Measurements from ENCODE around the gene SLC25A51.
"Not testable (repeated sequence)": the region's sequence is repeated elsewhere in the genome, so short reads cannot be mapped to it uniquely, and the experiment has no call there.

SLC25A51 gene

GRCh38 chr9:37917313-37917731, 13.4 kb upstream of the SLC25A51 start:
- Histone ChIP-seq H3K9me3 (replicated peaks; ENCODE audit: low read length) (no peaks in the 10 kb centered on the region), H3K9ac (ENCODE audit: low read depth, low read length) (no peak overlapping the region), H3K27me3 (ENCODE audit: control insufficient read depth, insufficient read depth, low read length) (no peaks in the 10 kb centered on the region), H3K4me1 (ENCODE audit: control insufficient read depth, insufficient read depth, low read length) (no peaks in the 10 kb centered on the region), H3K4me2 (ENCODE audit: low read length) (no peak overlapping the region), H3K4me3 (ENCODE audit: low read length) (no peak overlapping the region), H3K36me3 (ENCODE audit: insufficient read depth, low read length) (peaks cover 2% of the 10 kb centered on the region)

- H3K27me3 ChIP-seq (ENCODE audit: control insufficient read depth, insufficient read depth, low read length) = no peaks in the 10 kb centered on the region
- H3K4me3 ChIP-seq (ENCODE audit: low read length) = no peak overlapping the region
- H3K4me2 ChIP-seq (ENCODE audit: low read length) = no peak overlapping the region
- H3K36me3 ChIP-seq (ENCODE audit: insufficient read depth, low read length) = peaks cover 2% of the 10 kb centered on the region
- no peaks in the 10 kb centered on the region for H3K4me1 ChIP-seq (ENCODE audit: control insufficient read depth, insufficient read depth, low read length)
- no peaks in the 10 kb centered on the region for H3K9me3 ChIP-seq (replicated peaks; ENCODE audit: low read length)
- no peak overlapping the region for H3K9ac ChIP-seq (ENCODE audit: low read depth, low read length)
Observed at GRCh38 chr9:37916471-37917312, 12.8 kb upstream of the SLC25A51 start.

GRCh38 chr9:37915911-37916470, 12.1 kb upstream of the SLC25A51 start:
- no peak overlapping the region for H3K4me2 ChIP-seq (ENCODE audit: low read length)
- peaks cover 2% of the 10 kb centered on the region for H3K36me3 ChIP-seq (ENCODE audit: insufficient read depth, low read length)
- no peaks in the 10 kb centered on the region for H3K9me3 ChIP-seq (replicated peaks; ENCODE audit: low read length)
- H3K27me3 ChIP-seq (ENCODE audit: control insufficient read depth, insufficient read depth, low read length) = no peaks in the 10 kb centered on the region
- no peak overlapping the region for H3K4me3 ChIP-seq (ENCODE audit: low read length)
- no peaks in the 10 kb centered on the region for H3K4me1 ChIP-seq (ENCODE audit: control insufficient read depth, insufficient read depth, low read length)
- no peak overlapping the region for H3K9ac ChIP-seq (ENCODE audit: low read depth, low read length)

GRCh38 chr9:37914701-37915358, 10.9 kb upstream of the SLC25A51 start:
- no peaks in the 10 kb centered on the region for H3K9me3 ChIP-seq (replicated peaks; ENCODE audit: low read length)
- no peak overlapping the region for H3K4me3 ChIP-seq (ENCODE audit: low read length)
- H3K27me3 ChIP-seq (ENCODE audit: control insufficient read depth, insufficient read depth, low read length) = no peaks in the 10 kb centered on the region
- no peak overlapping the region for H3K4me2 ChIP-seq (ENCODE audit: low read length)
- no peak overlapping the region for H3K9ac ChIP-seq (ENCODE audit: low read depth, low read length)
- no peaks in the 10 kb centered on the region for H3K36me3 ChIP-seq (ENCODE audit: insufficient read depth, low read length)
- H3K4me1 ChIP-seq (ENCODE audit: control insufficient read depth, insufficient read depth, low read length) = no peaks in the 10 kb centered on the region

GRCh38 chr9:37914154-37914551, 10.2 kb upstream of the SLC25A51 start:
- H3K27me3 ChIP-seq (ENCODE audit: control insufficient read depth, insufficient read depth, low read length) = no peaks in the 10 kb centered on the region
- H3K36me3 ChIP-seq (ENCODE audit: insufficient read depth, low read length) = no peaks in the 10 kb centered on the region
- H3K9ac ChIP-seq (ENCODE audit: low read depth, low read length) = no peak overlapping the region
- H3K9me3 ChIP-seq (replicated peaks; ENCODE audit: low read length) = no peaks in the 10 kb centered on the region
- H3K4me3 ChIP-seq (ENCODE audit: low read length) = no peak overlapping the region
- H3K4me2 ChIP-seq (ENCODE audit: low read length) = no peak overlapping the region
- peaks cover under 1% of the 10 kb centered on the region for H3K4me1 ChIP-seq (ENCODE audit: control insufficient read depth, insufficient read depth, low read length)

GRCh38 chr9:37913480-37914153, 9.7 kb upstream of the SLC25A51 start:
- H3K36me3 ChIP-seq (ENCODE audit: insufficient read depth, low read length) = no peaks in the 10 kb centered on the region
- no peak overlapping the region for H3K4me3 ChIP-seq (ENCODE audit: low read length)
- H3K9me3 ChIP-seq (replicated peaks; ENCODE audit: low read length) = no peaks in the 10 kb centered on the region
- H3K4me2 ChIP-seq (ENCODE audit: low read length) = no peak overlapping the region
- no peak overlapping the region for H3K9ac ChIP-seq (ENCODE audit: low read depth, low read length)
- H3K27me3 ChIP-seq (ENCODE audit: control insufficient read depth, insufficient read depth, low read length) = no peaks in the 10 kb centered on the region
- H3K4me1 ChIP-seq (ENCODE audit: control insufficient read depth, insufficient read depth, low read length) = peaks cover 5% of the 10 kb centered on the region

- Histone ChIP-seq H3K4me1 (ENCODE audit: control insufficient read depth, insufficient read depth, low read length) (peaks cover 5% of the 10 kb centered on the region), H3K4me3 (ENCODE audit: low read length) (no peak overlapping the region)
Observed at GRCh38 chr9:37911271-37911681, 7.3 kb upstream of the SLC25A51 start.

GRCh38 chr9:37910271-37910670, 6.3 kb upstream of the SLC25A51 start:
- H3K4me3 ChIP-seq (ENCODE audit: low read length) = no peak overlapping the region
- H3K4me1 ChIP-seq (ENCODE audit: control insufficient read depth, insufficient read depth, low read length) = peaks cover 5% of the 10 kb centered on the region
- no peak overlapping the region for H3K9ac ChIP-seq (ENCODE audit: low read depth, low read length)
- no peaks in the 10 kb centered on the region for H3K9me3 ChIP-seq (replicated peaks; ENCODE audit: low read length)
- no peaks in the 10 kb centered on the region for H3K27me3 ChIP-seq (ENCODE audit: control insufficient read depth, insufficient read depth, low read length)
- no peak overlapping the region for H3K4me2 ChIP-seq (ENCODE audit: low read length)
- no peaks in the 10 kb centered on the region for H3K36me3 ChIP-seq (ENCODE audit: insufficient read depth, low read length)

More at GRCh38 chr9:37911271-37911681, 7.3 kb upstream of the SLC25A51 start:
- Histone ChIP-seq H3K36me3 (ENCODE audit: insufficient read depth, low read length) (no peaks in the 10 kb centered on the region), H3K9ac (ENCODE audit: low read depth, low read length) (no peak overlapping the region), H3K9me3 (replicated peaks; ENCODE audit: low read length) (no peaks in the 10 kb centered on the region), H3K27me3 (ENCODE audit: control insufficient read depth, insufficient read depth, low read length) (no peaks in the 10 kb centered on the region), H3K4me2 (ENCODE audit: low read length) (no peak overlapping the region)

GRCh38 chr9:37909836-37910235, 5.9 kb upstream of the SLC25A51 start:
- H3K27me3 ChIP-seq (ENCODE audit: control insufficient read depth, insufficient read depth, low read length); H3K36me3 ChIP-seq (ENCODE audit: insufficient read depth, low read length); H3K4me3 ChIP-seq (ENCODE audit: low read length); H3K4me2 ChIP-seq (ENCODE audit: low read length); H3K9me3 ChIP-seq (replicated peaks; ENCODE audit: low read length); H3K9ac ChIP-seq (ENCODE audit: low read depth, low read length); H3K4me1 ChIP-seq (ENCODE audit: control insufficient read depth, insufficient read depth, low read length): not testable (repeated sequence)

GRCh38 chr9:37909326-37909725, 5.4 kb upstream of the SLC25A51 start:
- Histone ChIP-seq H3K9me3 (replicated peaks; ENCODE audit: low read length) (no peaks in the 10 kb centered on the region), H3K27me3 (ENCODE audit: control insufficient read depth, insufficient read depth, low read length) (no peaks in the 10 kb centered on the region), H3K4me2 (ENCODE audit: low read length) (no peak overlapping the region), H3K9ac (ENCODE audit: low read depth, low read length) (no peak overlapping the region), H3K4me1 (ENCODE audit: control insufficient read depth, insufficient read depth, low read length) (peaks cover 12% of the 10 kb centered on the region), H3K36me3 (ENCODE audit: insufficient read depth, low read length) (no peaks in the 10 kb centered on the region), H3K4me3 (ENCODE audit: low read length) (no peak overlapping the region)

- Histone ChIP-seq H3K4me3 (ENCODE audit: low read length) (no peak overlapping the region), H3K9ac (ENCODE audit: low read depth, low read length) (no peak overlapping the region), H3K36me3 (ENCODE audit: insufficient read depth, low read length) (no peaks in the 10 kb centered on the region)
Observed at GRCh38 chr9:37908698-37909186, 4.8 kb upstream of the SLC25A51 start.

More at GRCh38 chr9:37908698-37909186, 4.8 kb upstream of the SLC25A51 start:
- no peaks in the 10 kb centered on the region for H3K9me3 ChIP-seq (replicated peaks; ENCODE audit: low read length)
- no peaks in the 10 kb centered on the region for H3K27me3 ChIP-seq (ENCODE audit: control insufficient read depth, insufficient read depth, low read length)
- no peak overlapping the region for H3K4me2 ChIP-seq (ENCODE audit: low read length)
- peaks cover 12% of the 10 kb centered on the region for H3K4me1 ChIP-seq (ENCODE audit: control insufficient read depth, insufficient read depth, low read length)
